Upper lobe of left lung (tissue), 4 donors: Measurements from ENCODE around the gene NPSR1.

Source experiments
- EP300 ChIP-seq, 4 donors: sonication (generic); formaldehyde crosslinking; IDR thresholded peaks; one replicate each; pipeline ENCODE4 v1.5.1; 2017; ENCODE audit warnings: antibody characterized with exemption in 4 of 4, control low read depth in 2 of 4
- TF ChIP-seq, protein P1 (sequence below), 6 experiments: fragments of 450-650 bp in 4 of 6; fragments of 200-600 bp in 2 of 6; sonication (generic) in 2 of 6; IDR thresholded peaks; one replicate each; pipeline ENCODE4 v1.5.1; 2016 to 2019; ENCODE audit warnings: antibody characterized with exemption in 6 of 6

DNA sequence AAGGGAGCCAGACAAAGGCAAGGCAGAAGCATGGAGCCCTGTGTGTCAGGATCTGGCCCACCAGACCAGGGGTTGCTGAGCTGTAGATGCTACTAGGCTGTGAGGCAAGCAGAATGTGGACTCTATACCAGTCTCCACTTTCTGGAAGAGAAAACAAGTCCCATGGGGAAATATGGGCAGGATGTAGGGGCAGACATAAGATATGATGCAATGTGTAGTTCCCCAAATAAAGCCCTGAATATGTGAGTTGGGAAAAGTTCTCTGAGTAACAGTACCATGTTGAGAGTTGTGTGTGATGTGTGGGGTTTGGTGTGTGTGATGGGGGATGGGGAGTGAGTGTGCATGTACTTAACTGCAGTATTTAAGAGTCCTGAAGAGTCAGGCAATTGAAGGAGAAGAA is 62.3 kb downstream of the NPSR1 start:
- TF ChIP-seq, protein P1, sequence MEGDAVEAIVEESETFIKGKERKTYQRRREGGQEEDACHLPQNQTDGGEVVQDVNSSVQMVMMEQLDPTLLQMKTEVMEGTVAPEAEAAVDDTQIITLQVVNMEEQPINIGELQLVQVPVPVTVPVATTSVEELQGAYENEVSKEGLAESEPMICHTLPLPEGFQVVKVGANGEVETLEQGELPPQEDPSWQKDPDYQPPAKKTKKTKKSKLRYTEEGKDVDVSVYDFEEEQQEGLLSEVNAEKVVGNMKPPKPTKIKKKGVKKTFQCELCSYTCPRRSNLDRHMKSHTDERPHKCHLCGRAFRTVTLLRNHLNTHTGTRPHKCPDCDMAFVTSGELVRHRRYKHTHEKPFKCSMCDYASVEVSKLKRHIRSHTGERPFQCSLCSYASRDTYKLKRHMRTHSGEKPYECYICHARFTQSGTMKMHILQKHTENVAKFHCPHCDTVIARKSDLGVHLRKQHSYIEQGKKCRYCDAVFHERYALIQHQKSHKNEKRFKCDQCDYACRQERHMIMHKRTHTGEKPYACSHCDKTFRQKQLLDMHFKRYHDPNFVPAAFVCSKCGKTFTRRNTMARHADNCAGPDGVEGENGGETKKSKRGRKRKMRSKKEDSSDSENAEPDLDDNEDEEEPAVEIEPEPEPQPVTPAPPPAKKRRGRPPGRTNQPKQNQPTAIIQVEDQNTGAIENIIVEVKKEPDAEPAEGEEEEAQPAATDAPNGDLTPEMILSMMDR (IDR thresholded peaks at IDR 0.05) = no peak
- TF ChIP-seq EP300 (IDR thresholded peaks at IDR 0.05) = no peak
